ENCODE results near the gene LIPT2. TPM values are rescaled to one million over a fixed set of nuclear protein-coding genes. Genes with fewer than 3 reads are reported as not detected.
A peak's percentile ranks its signal among the peaks of the same experiment; 100 is the strongest.

The LIPT2 gene
- polyA plus RNA-seq, 3 donors: 2.2 to 5.1 (median 4.4) TPM

DNA sequence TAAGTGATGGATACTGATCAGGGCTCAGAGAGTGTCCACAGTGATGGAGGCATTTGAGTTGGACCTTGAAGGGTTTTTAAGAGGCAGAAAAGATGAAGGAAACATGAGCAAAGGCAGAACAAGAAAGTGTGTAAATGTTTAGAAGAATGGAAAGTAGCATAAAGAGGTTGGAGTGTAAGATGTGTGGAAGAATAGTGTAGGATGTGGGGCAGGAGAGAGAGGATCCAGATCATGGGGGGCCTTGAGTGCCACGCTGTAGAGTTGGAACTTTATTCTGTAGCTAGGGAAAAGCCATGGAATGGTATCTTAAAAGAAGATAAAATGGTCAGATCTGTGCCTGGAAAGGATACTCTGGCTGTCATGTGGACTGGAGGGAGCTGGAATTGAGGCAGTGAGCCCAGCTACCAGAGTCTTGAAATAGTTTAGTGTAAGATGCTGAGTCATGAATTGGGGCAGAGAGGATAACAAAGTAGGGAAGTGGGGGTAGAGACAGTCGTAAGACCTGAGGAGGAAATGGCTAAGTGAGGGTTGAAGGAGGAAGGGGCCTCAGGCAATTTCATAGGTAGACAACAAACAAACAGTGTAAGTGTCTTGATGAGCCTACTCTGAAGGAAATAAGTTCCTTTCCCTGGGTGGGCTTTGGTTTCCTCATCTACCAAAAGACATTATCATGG is 32.9 kb downstream of the LIPT2 start:
- H3K9me3 Mint-ChIP-seq: peaks cover 0 to 4% (median 0%) of the 10 kb centered on the region in 7 donors
- Histone ChIP-seq H3K27me3 (ENCODE audit: control insufficient read depth in 2 of 2, insufficient read depth in 2 of 2, low read length in 2 of 2) (no peaks in the 10 kb centered on the region), H3K4me1 (ENCODE audit: control insufficient read depth in 1 of 2, insufficient read depth in 2 of 2, low read length in 2 of 2) (peaks cover 72 to 76% of the 10 kb centered on the region in 2 donors), H3K4me3 (replicated peaks in 1 of 3; ENCODE audit: low read depth in 2 of 3, low read length in 3 of 3) (peak overlapping the region; percentile 81 to 99 (median 97)), H3K36me3 (replicated peaks in 1 of 2; ENCODE audit: control insufficient read depth in 1 of 2, insufficient read depth in 2 of 2, low read length in 2 of 2) (peaks cover 26 to 31% of the 10 kb centered on the region in 2 donors), H4K20me1 (ENCODE audit: insufficient read depth, low read length) (peaks cover 50% of the 10 kb centered on the region), H2AFZ (ENCODE audit: insufficient read depth, low read depth, low read length, poor library complexity, severe bottlenecking) (peak overlapping the region; percentile 74), H3K27ac (ENCODE audit: low read depth in 1 of 2, low read length in 2 of 2) (peak overlapping the region; percentile 78 to 93), H3K79me2 (ENCODE audit: insufficient read depth, low read length) (peaks cover 84% of the 10 kb centered on the region), H3K4me2 (replicated peaks; ENCODE audit: extremely low read depth, low read length, poor library complexity, severe bottlenecking) (peak overlapping the region; percentile 91), H3K9ac (ENCODE audit: insufficient read depth, low read length, poor library complexity, severe bottlenecking) (peak overlapping the region; percentile 80), H3K9me3 (replicated peaks in 1 of 2; ENCODE audit: control insufficient read depth in 1 of 2, insufficient read depth in 1 of 2, low read length in 2 of 2) (no peaks in the 10 kb centered on the region)
- peaks cover 0 to 1% (median 0%) of the 10 kb centered on the region in 3 donors for H3K27me3 Mint-ChIP-seq (ENCODE audit: low read depth in 3 of 3)
- H3K36me3 Mint-ChIP-seq: peaks cover 9 to 38% of the 10 kb centered on the region in 2 donors
- peaks cover 68% of the 10 kb centered on the region for H3K4me1 Mint-ChIP-seq
- WGBS (ENCODE audit: insufficient coverage): 32% methylated on average over 2 of the region's 2 CpGs
- TF ChIP-seq, protein P1, sequence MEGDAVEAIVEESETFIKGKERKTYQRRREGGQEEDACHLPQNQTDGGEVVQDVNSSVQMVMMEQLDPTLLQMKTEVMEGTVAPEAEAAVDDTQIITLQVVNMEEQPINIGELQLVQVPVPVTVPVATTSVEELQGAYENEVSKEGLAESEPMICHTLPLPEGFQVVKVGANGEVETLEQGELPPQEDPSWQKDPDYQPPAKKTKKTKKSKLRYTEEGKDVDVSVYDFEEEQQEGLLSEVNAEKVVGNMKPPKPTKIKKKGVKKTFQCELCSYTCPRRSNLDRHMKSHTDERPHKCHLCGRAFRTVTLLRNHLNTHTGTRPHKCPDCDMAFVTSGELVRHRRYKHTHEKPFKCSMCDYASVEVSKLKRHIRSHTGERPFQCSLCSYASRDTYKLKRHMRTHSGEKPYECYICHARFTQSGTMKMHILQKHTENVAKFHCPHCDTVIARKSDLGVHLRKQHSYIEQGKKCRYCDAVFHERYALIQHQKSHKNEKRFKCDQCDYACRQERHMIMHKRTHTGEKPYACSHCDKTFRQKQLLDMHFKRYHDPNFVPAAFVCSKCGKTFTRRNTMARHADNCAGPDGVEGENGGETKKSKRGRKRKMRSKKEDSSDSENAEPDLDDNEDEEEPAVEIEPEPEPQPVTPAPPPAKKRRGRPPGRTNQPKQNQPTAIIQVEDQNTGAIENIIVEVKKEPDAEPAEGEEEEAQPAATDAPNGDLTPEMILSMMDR (IDR thresholded peaks at IDR 0.05): no peak
- H3K4me3 Mint-ChIP-seq: no peak overlapping the region
- peak; percentile 66 to 82 (median 77) for DNase-seq
- intact Hi-C loops (cut with micrococcal nuclease): loop anchor here in 1 of 2 donors (5.0 kb wide), 1 partner anchor 63 kb away; the partner anchor contains the start of gene PGM2L1
- no peak overlapping the region for H3K27ac Mint-ChIP-seq

DNA sequence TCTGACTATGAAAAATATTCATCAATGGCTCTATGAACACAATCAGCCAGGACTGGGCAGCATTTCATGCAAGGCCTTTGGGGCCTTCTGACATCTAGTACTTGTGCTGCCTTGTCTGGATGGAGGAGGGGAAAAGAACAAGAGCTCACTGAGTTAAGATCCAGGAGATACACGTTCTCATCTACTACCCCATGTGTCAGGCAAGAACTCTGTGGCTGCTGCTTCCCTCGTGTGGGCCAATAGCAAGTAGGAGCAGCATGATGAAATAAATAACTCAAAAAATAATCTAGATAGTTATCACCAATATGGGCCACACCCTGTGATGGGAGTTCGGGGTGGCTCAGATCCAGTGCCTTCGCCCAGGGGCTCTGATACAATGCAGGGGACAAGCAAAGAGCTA is 33.5 kb downstream of the LIPT2 start:
- Histone ChIP-seq H3K79me2 (ENCODE audit: insufficient read depth, low read length) (peaks cover 85% of the 10 kb centered on the region), H3K9ac (ENCODE audit: insufficient read depth, low read length, poor library complexity, severe bottlenecking) (peak overlapping the region; percentile 80), H4K20me1 (ENCODE audit: insufficient read depth, low read length) (peaks cover 55% of the 10 kb centered on the region), H2AFZ (ENCODE audit: insufficient read depth, low read depth, low read length, poor library complexity, severe bottlenecking) (no peak overlapping the region), H3K36me3 (replicated peaks in 1 of 2; ENCODE audit: control insufficient read depth in 1 of 2, insufficient read depth in 2 of 2, low read length in 2 of 2) (peaks cover 30 to 37% of the 10 kb centered on the region in 2 donors), H3K27ac (ENCODE audit: low read depth in 1 of 2, low read length in 2 of 2) (peak overlapping the region; percentile 78 to 93), H3K27me3 (ENCODE audit: control insufficient read depth in 2 of 2, insufficient read depth in 2 of 2, low read length in 2 of 2) (no peaks in the 10 kb centered on the region), H3K4me1 (ENCODE audit: control insufficient read depth in 1 of 2, insufficient read depth in 2 of 2, low read length in 2 of 2) (peaks cover 67 to 70% of the 10 kb centered on the region in 2 donors), H3K9me3 (replicated peaks in 1 of 2; ENCODE audit: control insufficient read depth in 1 of 2, insufficient read depth in 1 of 2, low read length in 2 of 2) (no peaks in the 10 kb centered on the region), H3K4me2 (replicated peaks; ENCODE audit: extremely low read depth, low read length, poor library complexity, severe bottlenecking) (peak overlapping the region; percentile 91), H3K4me3 (replicated peaks in 1 of 3; ENCODE audit: low read depth in 2 of 3, low read length in 3 of 3) (peak overlapping the region; percentile 81 to 99 (median 97))
- Mint-ChIP-seq H3K36me3 (peaks cover 11 to 38% of the 10 kb centered on the region in 2 donors), H3K4me3 (no peak overlapping the region), H3K27me3 (ENCODE audit: low read depth in 3 of 3) (peaks cover 0 to 1% (median 0%) of the 10 kb centered on the region in 3 donors), H3K9me3 (peaks cover 0 to 4% (median 0%) of the 10 kb centered on the region in 7 donors), H3K27ac (no peak overlapping the region), H3K4me1 (peaks cover 63% of the 10 kb centered on the region)
- DNase-seq: no peak
- intact Hi-C loops (cut with micrococcal nuclease): loop anchor here in 1 of 2 donors (5.0 kb wide), 1 partner anchor 63 kb away; the partner anchor contains the start of gene PGM2L1
- TF ChIP-seq, protein P1 (IDR thresholded peaks at IDR 0.05): no peak
- WGBS (ENCODE audit: insufficient coverage): 80% methylated on average over 1 of the region's 4 CpGs

Measured in CD14-positive monocyte (primary cell).